Suppressor macrophage treated with lipopolysaccharide for 4 hours (primary cell): ENCODE data around the gene SCAANT1.

Experiments
- DNase-seq: peaks from one replicate; pipeline ENCODE4 v3.0.0-alpha.2; 2020

The SCAANT1 gene

DNA sequence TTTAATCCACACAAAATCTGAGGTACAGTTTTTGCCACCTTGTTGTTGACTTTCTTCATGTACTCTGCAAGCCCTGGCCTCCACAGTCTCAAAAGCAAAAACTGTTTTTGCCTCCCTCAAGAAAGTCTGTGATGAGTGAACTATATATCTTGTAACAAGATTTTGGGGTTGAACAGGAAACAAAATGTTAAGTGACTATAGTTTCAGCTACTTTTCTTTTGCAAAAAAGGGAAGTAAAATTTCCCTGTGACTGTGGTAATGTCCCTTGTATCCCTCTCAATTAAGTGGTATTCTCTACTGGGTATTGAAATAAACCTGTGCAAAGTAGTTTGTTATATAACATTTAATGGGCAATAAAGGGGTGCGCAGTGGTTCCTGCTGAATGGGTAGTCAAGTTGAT lies 21.3 kb upstream of the SCAANT1 start:
- peak; percentile 65 for DNase-seq

DNA sequence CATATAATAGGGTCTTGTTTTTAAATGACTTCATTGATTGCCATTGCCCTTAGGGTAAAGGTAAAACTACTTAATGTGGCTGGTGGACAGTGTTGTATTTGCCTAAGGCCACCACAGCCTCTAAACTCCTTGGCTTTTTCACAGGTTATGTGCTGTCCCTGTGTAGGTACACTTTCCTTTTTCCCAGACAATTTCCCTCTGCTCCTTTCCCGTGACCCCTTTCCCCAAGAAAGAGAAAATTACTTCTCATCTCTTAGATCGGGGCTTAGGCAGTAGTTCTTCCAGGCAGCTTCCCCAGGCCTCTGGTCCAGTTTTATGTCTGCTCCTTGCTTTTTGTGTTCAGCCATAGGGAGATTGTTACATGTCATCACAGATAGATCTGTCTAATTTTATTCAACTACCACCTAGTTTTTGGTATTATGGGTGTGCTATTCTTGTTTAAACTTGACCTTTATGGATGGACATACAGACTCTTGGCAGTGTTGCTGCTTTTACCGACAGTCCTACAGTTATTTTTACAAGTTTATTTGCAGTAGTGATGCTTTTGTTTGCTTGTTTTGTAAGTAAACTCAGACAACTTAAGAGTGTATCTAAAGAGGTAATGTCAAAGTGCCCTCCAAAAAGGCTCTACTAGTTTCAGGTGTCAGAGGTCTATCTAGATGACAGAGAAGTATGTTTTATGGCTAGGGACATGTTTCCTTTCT lies 20.5 kb upstream of the SCAANT1 start:
- DNase-seq = no peak

- DNase-seq = no peak
These were observed 19.1 kb upstream of the SCAANT1 start for GRCh38 chr3:63931290-63931689.

DNA sequence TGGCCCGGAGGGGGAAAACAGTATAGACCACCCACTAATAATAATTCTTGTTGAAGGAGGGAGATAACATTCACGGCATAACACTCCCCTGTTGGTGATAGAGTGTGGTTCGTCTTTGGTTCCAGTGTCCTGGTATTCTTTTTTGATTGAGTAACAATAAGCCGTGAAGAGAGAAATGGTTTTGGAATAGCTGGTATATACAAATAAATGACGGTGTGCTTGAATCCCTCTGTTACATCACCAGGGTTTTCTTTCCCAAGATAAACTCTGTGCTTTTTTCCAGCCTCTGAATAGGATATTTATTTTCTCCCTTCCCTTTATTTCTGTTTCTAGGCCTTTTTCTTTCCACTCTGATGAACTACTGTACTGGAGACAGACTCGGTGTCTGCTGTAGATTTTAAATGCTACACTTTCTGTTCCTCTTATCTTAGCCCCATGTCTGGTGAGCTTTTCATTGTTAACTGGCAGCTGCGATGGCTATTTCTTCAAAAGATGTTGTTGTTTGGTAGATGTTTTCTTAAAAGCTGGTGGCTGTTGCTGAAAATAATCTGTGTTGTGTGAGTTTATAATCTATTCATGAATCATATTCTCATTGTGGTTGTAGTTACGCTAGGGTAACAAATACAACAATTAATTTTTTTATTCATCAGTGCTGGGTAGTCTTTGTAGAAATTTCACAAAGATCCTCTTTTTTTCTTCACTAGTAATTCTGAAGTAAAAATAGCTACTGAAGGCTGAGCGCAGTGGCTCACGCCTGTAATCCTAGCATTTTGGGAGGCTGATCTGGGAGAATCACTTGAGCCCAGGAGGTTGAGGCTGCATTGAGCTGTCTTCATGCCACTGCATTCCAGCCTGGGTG lies 15.5 kb upstream of the SCAANT1 start:
- DNase-seq = peak; percentile 56

DNA sequence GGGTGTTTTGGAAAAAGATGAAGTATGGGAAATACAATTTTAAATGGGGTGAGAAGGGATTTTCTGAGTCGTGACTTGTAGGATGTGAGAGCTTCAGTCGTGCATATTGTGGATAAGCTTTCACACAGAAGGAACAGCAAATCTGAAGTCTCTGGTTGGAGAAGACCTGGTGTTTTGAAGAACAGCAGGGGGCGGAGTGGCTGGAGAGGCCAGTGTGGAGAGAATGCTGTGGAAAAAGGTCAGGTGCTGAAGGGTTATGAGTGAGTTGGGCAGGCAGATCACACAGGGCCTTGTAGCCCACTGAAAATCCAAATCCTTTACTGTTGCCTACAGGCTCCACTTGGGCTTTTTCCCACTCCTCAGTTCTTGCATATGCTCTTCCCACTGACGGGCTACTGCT lies 14.1 kb upstream of the SCAANT1 start:
- no peak for DNase-seq

DNA sequence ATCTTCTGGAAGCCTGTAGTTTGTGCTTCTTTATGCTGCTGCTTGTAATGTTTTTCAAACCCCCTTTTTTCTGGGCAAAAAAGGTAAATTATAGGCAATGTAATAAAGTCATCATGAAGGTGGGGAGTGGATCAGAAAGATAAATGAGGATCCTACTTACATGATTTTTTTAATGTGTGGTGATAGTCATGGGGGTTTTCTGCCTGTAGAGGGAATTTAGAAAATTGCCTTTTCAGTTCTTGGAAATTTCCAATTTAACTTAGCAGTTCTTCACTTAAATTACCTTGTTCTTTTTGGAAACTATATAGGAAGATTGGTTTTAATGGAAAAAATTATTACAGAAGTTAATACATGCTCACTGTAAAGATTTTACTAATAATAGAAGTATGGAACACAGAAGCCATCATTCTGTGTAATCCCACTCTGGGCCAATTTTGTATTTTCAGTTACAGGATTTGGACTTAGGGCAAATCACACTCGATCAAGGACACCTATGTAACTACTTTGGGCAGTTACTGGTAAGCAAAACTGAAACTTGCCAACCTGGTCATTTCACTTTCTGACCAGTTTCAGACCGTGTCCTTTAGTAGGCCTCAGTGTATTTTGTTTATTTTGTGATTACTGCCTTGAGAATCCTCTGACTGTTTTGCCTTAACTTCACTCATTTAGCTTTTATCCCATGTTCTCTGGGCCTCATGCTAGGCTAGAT lies 10.5 kb upstream of the SCAANT1 start:
- no peak for DNase-seq

DNA sequence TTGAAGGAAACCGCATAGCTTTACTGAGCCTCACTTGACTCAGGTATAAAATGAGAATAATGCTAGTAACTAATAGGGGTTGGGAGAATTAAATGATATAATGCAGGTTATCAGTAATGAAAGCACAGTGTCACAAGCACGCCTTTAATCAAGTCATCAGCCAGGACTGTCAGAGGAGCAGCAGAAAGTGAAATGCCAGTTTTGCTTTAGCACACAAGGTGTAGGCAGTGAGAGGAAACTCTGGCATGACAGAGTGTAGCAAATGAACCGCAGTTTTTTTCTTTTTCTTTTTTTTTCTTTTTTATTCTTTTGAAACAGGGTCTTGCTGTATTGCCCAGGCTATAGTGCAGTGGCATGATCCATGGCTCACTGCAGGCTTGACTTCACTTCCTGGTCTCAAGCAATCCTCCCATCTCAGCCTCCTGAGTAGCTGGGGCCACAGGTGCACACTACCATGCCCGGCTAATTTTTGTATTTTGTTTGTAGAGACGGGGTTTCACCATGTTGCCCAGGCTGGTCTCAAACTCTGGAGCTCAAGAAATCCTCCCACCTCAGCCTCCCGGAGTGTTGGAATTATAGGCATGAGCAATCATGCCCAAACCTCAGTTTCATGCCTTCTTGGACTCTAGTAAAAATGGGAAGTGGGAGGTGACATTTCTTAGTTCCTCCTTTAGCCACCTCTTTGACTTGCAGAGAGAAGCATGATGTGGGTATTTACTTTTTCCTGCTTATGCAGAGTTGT lies 9.7 kb upstream of the SCAANT1 start:
- peak; percentile 89 for DNase-seq

GRCh38 chr3:63920001-63920400 lies 7.8 kb upstream of the SCAANT1 start:
- DNase-seq = no peak

GRCh38 chr3:63918321-63918720 lies 6.1 kb upstream of the SCAANT1 start:
- no peak for DNase-seq

GRCh38 chr3:63914312-63914711 lies 2.1 kb upstream of the SCAANT1 start:
- peak; percentile 32 for DNase-seq

DNA sequence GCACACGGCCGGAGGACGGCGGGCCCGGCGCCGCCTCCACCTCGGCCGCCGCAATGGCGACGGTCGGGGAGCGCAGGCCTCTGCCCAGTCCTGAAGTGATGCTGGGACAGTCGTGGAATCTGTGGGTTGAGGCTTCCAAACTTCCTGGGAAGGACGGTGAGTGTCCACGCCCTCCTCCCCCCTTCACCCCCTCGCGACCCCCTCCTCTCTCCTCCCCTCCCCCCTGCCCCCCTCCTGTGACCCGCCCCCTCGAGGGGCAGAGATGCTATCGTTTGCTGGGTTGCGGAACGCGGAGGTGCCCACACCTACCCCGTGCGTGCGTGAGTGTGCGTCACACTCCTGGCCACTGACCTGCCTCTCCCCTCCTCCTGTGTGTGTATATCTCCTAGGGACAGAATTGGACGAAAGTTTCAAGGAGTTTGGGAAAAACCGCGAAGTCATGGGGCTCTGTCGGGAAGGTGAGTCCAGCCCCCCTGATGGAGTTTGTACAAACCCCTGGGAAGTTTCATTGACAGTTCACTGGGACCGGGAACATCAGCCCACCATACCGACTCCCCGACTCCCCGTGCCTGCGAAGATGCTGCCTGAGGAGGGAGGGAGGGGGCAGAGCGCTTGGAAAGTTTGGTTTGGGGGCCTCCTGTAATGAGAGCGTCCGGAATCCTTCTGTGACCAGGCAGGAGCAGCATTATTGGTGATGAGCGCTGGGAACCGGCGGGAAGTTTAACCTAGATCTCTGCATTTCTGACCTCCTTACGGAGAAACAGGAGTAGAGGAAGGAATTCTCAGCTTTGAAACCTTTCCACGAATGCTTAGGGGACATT lies 795 bp upstream of the SCAANT1 start:
- no peak for DNase-seq

GRCh38 chr3:63911509-63911872 lies 692 bp downstream of the SCAANT1 start:
- DNase-seq = peak; percentile 13

- DNase-seq = no peak
These were observed 1.3 kb downstream of the SCAANT1 start for GRCh38 chr3:63910891-63911290.

- DNase-seq = no peak
These were observed 2.2 kb downstream of the SCAANT1 start for GRCh38 chr3:63910001-63910400.

GRCh38 chr3:63909431-63909830 lies 2.8 kb downstream of the SCAANT1 start:
- DNase-seq = no peak

DNA sequence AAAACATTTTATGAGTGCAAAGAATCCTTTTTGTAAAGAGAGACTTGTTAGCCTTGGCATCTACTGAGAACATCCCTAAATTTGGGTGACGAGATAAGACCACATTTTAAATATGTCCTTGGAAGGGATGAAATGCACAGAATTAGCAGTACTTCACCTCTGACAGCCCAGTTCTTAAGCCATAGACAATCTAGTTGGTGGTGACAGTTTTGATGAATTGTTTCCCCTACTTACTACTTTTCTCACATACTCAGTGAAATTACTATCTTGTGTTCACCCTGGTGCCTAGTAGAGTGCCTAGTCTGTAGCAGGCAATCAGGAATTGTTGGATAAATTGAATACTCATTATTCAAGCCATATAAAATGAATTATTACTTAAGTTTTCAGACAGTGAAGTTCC lies 3.4 kb downstream of the SCAANT1 start:
- no peak for DNase-seq

- DNase-seq = no peak
These were observed 4.0 kb downstream of the SCAANT1 start for GRCh38 chr3:63908081-63908736.

GRCh38 chr3:63905731-63906620 lies 6.2 kb downstream of the SCAANT1 start:
- no peak for DNase-seq

GRCh38 chr3:63900459-63900858 lies 11.7 kb downstream of the SCAANT1 start:
- peak; percentile 76 for DNase-seq

DNA sequence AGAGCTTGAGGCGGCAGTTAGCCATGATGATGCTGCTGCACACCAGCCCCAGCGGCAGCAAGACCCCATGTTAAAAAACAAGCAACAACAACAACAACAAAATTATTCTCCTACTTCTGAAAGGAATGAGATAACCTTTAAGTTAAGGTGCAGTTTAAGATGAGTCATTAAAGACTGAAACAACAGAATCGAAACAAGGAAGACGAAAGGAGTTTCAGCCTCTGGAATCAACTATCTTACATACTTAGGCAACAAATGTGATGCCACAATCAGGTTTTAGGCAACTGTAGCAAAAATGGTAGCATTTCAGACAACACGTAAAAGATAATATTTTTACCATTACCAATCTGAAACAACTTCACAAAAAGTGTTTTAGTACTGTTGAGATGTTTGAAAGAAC lies 12.2 kb downstream of the SCAANT1 start:
- DNase-seq = no peak
